ENCODE data around the gene CADPS2. TPM values are rescaled to one million over a fixed set of nuclear protein-coding genes. Genes with fewer than 3 reads are reported as not detected.

Gene CADPS2
- total and polyA plus RNA-seq, 9 donors, result 4.4 to 11.3 (median 7.4) TPM

DNA sequence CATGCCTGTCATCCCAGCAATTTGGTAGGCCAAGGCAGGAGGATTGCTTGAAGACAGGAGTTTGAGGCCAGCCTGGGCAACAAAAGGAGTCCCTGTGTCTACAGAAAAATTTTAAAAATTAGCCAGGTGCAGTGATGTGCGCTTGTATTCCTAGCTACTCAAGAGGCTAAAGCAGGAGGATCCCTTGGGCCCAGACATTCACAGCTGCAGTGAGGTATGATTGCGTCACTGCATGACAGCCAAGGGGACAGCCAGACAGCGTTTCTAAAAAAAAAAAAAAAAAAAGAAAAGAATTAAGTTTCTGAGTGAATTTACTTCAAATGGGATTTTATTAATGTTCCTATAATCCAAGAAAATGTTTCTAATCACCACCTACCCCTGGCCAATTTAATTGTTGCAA lies 96.1 kb downstream of the CADPS2 start:
- 45% methylated on average over 1 of the region's 3 CpGs for WGBS (ENCODE audit: insufficient coverage)
- Histone ChIP-seq H3K4me1 (ENCODE audit: control insufficient read depth, insufficient read depth, low read length) (no peaks in the 10 kb centered on the region), H3K4me3 (ENCODE audit: low read length) (no peak overlapping the region), H3K27ac (ENCODE audit: low read length) (no peak overlapping the region), H3K9me3 (replicated peaks; ENCODE audit: control insufficient read depth, low read depth, low read length) (no peaks in the 10 kb centered on the region), H3K36me3 (ENCODE audit: control insufficient read depth, insufficient read depth, low read length) (no peaks in the 10 kb centered on the region), H3K27me3 (ENCODE audit: control insufficient read depth, insufficient read depth, low read length) (no peaks in the 10 kb centered on the region)
- DNase-seq, result peak; percentile 14

DNA sequence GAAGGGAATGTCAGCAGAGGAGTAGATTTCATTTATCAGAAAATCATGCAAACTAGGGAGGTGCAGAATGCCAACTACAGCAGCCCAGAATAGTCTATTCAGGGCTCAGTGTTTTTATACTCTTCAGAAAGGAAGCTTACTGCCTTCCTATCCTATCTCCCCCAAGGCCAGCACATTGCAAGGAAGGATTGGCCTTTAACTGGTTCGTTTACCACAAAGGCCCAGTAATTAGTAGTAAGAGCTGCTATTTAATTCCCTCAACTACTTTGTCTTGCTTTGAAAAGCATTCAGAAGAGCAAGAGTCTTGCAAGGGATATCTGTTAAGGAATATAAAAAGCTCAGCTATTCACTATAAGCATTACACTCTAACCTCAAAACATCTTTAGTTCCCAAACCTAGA lies 97.1 kb downstream of the CADPS2 start:
- WGBS (ENCODE audit: insufficient coverage), result no CpG with 5 or more reads among the region's 1 CpG
- Histone ChIP-seq H3K4me3 (ENCODE audit: low read length) (no peak overlapping the region), H3K9me3 (replicated peaks; ENCODE audit: control insufficient read depth, low read depth, low read length) (no peaks in the 10 kb centered on the region), H3K27ac (ENCODE audit: low read length) (no peak overlapping the region), H3K36me3 (ENCODE audit: control insufficient read depth, insufficient read depth, low read length) (no peaks in the 10 kb centered on the region), H3K4me1 (ENCODE audit: control insufficient read depth, insufficient read depth, low read length) (no peaks in the 10 kb centered on the region), H3K27me3 (ENCODE audit: control insufficient read depth, insufficient read depth, low read length) (no peaks in the 10 kb centered on the region)
- no peak for DNase-seq

DNA sequence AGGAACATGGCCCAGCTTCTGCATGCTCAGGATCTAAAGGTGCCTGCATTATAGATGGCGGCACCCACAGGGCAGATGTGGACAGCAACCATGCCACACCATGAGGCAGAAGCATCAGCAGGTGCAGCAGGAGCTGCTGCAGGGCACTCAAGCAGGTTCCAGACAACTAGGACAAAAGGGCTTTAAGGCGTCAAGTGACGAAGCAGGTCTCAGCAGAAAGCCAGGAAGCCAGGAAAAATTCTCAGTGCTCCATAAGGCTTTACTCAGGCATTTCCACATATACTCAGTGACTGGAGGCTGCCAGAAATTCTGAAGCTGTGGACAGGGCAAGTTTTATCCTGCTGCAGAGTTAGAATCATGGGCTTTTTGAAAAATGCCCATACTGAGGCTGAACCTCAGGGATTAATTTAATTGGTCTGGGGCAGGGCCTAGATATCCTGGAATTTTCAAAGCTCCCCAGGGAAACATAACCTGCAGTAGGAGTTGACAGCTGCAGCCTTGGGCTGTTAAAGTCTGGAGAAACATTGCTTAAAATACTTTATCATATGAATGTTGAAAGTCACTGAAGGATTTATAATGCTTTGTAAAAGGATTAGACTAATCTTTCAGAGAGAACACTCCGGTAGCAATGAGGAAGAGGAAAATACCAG lies 115.4 kb downstream of the CADPS2 start:
- WGBS (ENCODE audit: insufficient coverage), result 48% methylated on average over 3 of the region's 4 CpGs
- Histone ChIP-seq H3K27ac (ENCODE audit: low read length) (no peak overlapping the region), H3K27me3 (ENCODE audit: control insufficient read depth, insufficient read depth, low read length) (no peaks in the 10 kb centered on the region), H3K4me1 (ENCODE audit: control insufficient read depth, insufficient read depth, low read length) (peaks cover 3% of the 10 kb centered on the region), H3K36me3 (ENCODE audit: control insufficient read depth, insufficient read depth, low read length) (no peaks in the 10 kb centered on the region), H3K4me3 (ENCODE audit: low read length) (no peak overlapping the region), H3K9me3 (replicated peaks; ENCODE audit: control insufficient read depth, low read depth, low read length) (no peaks in the 10 kb centered on the region)
- DNase-seq, result peak; percentile 12

DNA sequence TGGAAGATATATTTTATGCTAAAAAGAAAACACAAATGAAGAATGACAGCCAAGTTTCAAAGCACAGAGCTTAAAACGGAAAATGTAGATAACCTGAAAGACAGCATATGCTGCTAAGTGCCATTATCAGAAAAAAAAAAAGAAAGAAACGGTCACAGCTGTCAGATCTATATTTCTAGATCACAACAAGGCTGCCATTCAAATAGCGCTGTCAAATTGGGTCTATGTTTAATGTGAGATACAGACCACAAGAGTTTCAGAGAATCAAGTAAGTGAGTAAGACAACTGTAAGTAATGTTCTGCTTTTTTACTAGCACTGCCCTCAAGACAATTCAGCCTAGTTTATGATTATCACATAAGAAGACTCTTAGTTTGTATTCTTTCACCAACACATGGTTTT lies 117.4 kb downstream of the CADPS2 start:
- no peaks in the 10 kb centered on the region for H3K9me3 ChIP-seq (replicated peaks; ENCODE audit: control insufficient read depth, low read depth, low read length)

DNA sequence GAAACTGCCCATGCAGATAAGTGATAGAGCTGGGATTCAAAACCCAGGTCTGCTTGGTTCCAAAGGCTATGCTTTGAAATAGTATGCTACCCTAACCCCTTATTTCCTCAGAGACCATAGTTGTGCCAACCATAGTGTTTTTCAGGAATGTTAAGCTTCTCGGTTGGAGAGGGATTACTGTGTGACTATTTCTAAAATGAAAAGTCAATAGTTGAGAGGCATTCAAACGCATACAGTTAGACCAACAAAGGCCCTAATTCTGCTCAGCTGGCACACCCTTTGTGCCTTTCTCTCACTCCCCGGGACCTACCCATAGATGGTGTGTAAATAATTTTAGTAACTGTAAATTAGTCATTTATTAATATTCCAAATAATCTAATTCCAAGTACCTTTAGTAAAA lies 118.9 kb downstream of the CADPS2 start:
- Histone ChIP-seq H3K4me1 (ENCODE audit: control insufficient read depth, insufficient read depth, low read length) (peaks cover 3% of the 10 kb centered on the region), H3K9me3 (replicated peaks; ENCODE audit: control insufficient read depth, low read depth, low read length) (no peaks in the 10 kb centered on the region), H3K36me3 (ENCODE audit: control insufficient read depth, insufficient read depth, low read length) (no peaks in the 10 kb centered on the region), H3K27ac (ENCODE audit: low read length) (no peak overlapping the region), H3K27me3 (ENCODE audit: control insufficient read depth, insufficient read depth, low read length) (no peaks in the 10 kb centered on the region), H3K4me3 (ENCODE audit: low read length) (no peak overlapping the region)
- no peak for DNase-seq
- no CpG with 5 or more reads among the region's 3 CpGs for WGBS (ENCODE audit: insufficient coverage)

More for the DNA sequence above, 117.4 kb downstream of the CADPS2 start:
- no peak for DNase-seq
- no CpG with 5 or more reads among the region's 3 CpGs for WGBS (ENCODE audit: insufficient coverage)
- H3K4me3 ChIP-seq (ENCODE audit: low read length), result no peak overlapping the region
- H3K36me3 ChIP-seq (ENCODE audit: control insufficient read depth, insufficient read depth, low read length), result no peaks in the 10 kb centered on the region
- peaks cover 3% of the 10 kb centered on the region for H3K4me1 ChIP-seq (ENCODE audit: control insufficient read depth, insufficient read depth, low read length)
- no peaks in the 10 kb centered on the region for H3K27me3 ChIP-seq (ENCODE audit: control insufficient read depth, insufficient read depth, low read length)
- H3K27ac ChIP-seq (ENCODE audit: low read length), result no peak overlapping the region

DNA sequence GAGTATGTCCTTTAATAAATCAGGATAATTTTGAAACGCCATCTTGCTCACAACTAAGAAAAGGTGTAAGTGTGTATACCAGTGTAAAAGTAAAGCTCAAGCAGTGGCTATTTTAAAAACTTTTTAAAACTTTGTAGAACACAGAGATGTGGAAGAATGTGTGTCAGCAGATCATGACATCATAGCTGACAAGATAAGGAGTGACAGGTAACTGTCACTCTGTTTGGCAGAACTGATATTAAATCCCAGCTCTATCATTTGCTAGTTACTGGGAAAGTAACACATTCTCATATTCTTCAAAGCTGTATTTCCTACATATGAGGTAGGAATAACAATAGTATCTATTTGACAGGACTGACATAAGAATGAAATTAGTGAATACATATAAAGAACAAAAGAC lies 119.7 kb downstream of the CADPS2 start:
- Histone ChIP-seq H3K36me3 (ENCODE audit: control insufficient read depth, insufficient read depth, low read length) (no peaks in the 10 kb centered on the region), H3K9me3 (replicated peaks; ENCODE audit: control insufficient read depth, low read depth, low read length) (no peaks in the 10 kb centered on the region), H3K4me1 (ENCODE audit: control insufficient read depth, insufficient read depth, low read length) (peaks cover 3% of the 10 kb centered on the region), H3K27me3 (ENCODE audit: control insufficient read depth, insufficient read depth, low read length) (no peaks in the 10 kb centered on the region), H3K4me3 (ENCODE audit: low read length) (no peak overlapping the region), H3K27ac (ENCODE audit: low read length) (no peak overlapping the region)
- no CpG with 5 or more reads among the region's 1 CpG for WGBS (ENCODE audit: insufficient coverage)
- DNase-seq, result no peak

DNA sequence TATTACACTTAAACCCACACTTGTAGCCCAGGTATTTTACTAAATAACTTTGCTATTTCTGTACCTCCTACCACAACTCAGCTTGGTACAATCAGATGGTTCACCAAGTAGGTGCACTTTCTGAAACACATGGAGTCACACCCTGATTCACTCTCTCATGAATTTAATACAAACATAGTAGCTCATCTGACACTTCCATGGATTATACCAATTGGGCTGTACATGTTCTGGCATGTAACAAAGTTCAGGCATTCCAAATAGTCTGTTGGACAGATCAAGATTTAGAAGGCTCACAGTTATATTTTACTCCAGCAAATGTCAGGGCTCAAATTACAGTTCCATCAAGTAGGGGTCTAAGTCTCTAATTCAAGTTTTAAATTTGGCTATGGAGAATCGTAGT lies 121.4 kb downstream of the CADPS2 start:
- Histone ChIP-seq H3K9me3 (replicated peaks; ENCODE audit: control insufficient read depth, low read depth, low read length) (no peaks in the 10 kb centered on the region), H3K36me3 (ENCODE audit: control insufficient read depth, insufficient read depth, low read length) (no peaks in the 10 kb centered on the region), H3K27ac (ENCODE audit: low read length) (no peak overlapping the region), H3K27me3 (ENCODE audit: control insufficient read depth, insufficient read depth, low read length) (no peaks in the 10 kb centered on the region), H3K4me3 (ENCODE audit: low read length) (no peak overlapping the region), H3K4me1 (ENCODE audit: control insufficient read depth, insufficient read depth, low read length) (no peaks in the 10 kb centered on the region)
- WGBS (ENCODE audit: insufficient coverage), result no CpG with 5 or more reads among the region's 1 CpG
- peak; percentile 7 for DNase-seq

DNA sequence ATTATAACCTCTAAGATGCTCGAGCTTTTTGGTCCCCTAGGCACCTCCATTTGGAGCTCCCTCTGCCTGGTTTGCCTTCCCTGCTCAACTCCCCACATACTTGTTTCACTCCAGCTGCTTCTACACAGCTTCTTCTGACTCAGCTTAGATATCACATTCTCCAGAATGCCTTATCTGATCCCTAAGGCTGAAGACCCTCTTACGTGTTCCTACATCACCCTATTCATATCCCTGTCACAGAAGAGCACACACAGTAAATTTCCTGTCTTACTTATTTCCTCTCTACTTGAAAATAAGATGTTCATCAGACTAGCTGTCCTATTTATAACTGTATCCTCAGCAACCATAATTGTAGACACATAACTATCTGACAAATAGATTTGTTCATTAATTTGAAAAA lies 122.2 kb downstream of the CADPS2 start:
- no peak overlapping the region for H3K4me3 ChIP-seq (ENCODE audit: low read length)
- H3K4me1 ChIP-seq (ENCODE audit: control insufficient read depth, insufficient read depth, low read length), result no peaks in the 10 kb centered on the region
- 83% methylated on average over 1 of the region's 2 CpGs for WGBS (ENCODE audit: insufficient coverage)
- no peak for DNase-seq
- no peaks in the 10 kb centered on the region for H3K9me3 ChIP-seq (replicated peaks; ENCODE audit: control insufficient read depth, low read depth, low read length)
- H3K36me3 ChIP-seq (ENCODE audit: control insufficient read depth, insufficient read depth, low read length), result no peaks in the 10 kb centered on the region
- no peaks in the 10 kb centered on the region for H3K27me3 ChIP-seq (ENCODE audit: control insufficient read depth, insufficient read depth, low read length)
- no peak overlapping the region for H3K27ac ChIP-seq (ENCODE audit: low read length)

DNA sequence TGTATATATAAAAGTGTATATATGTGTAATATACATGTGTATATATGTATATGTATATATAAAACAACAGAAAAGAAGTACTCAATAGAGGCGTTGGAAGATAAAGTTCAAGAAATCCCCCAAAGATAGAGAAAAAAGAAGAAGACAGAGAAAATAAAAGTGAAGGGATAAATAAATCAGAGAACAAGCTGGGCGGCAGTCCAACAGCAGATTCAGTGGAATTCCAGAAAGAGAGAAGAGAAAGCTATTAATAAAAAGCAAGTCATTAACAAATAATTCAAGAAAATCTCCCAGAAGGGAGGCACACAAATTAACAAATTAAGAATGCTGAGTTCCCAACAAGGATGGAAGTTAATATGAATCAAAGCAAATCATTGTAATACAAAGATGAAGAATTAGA lies 124.2 kb downstream of the CADPS2 start:
- Histone ChIP-seq H3K36me3 (ENCODE audit: control insufficient read depth, insufficient read depth, low read length) (no peaks in the 10 kb centered on the region), H3K4me3 (ENCODE audit: low read length) (no peak overlapping the region), H3K27me3 (ENCODE audit: control insufficient read depth, insufficient read depth, low read length) (no peaks in the 10 kb centered on the region), H3K9me3 (replicated peaks; ENCODE audit: control insufficient read depth, low read depth, low read length) (no peaks in the 10 kb centered on the region), H3K27ac (ENCODE audit: low read length) (no peak overlapping the region), H3K4me1 (ENCODE audit: control insufficient read depth, insufficient read depth, low read length) (no peaks in the 10 kb centered on the region)
- no CpG with 5 or more reads among the region's 2 CpGs for WGBS (ENCODE audit: insufficient coverage)
- DNase-seq, result no peak

DNA sequence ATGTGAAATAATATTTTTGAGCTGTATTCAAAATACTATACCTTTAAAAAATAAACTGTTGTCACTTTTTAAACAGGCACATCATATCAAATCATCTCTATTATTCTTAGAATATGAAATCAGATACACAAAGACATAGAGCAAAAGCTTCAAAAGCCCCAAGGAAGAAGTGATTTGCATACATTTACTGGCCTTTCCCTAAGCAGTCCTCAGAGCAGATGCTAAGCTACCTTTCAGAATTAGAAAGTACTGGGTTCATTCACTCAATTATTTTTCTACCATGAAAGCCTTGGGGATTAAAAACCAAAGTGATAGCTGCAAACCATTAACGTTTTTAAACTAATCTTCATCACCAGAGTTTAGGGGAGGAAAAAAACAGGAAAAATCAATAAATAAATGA lies 127.8 kb downstream of the CADPS2 start:
- Histone ChIP-seq H3K4me3 (ENCODE audit: low read length) (no peak overlapping the region), H3K27me3 (ENCODE audit: control insufficient read depth, insufficient read depth, low read length) (no peaks in the 10 kb centered on the region), H3K27ac (ENCODE audit: low read length) (no peak overlapping the region), H3K4me1 (ENCODE audit: control insufficient read depth, insufficient read depth, low read length) (no peaks in the 10 kb centered on the region), H3K36me3 (ENCODE audit: control insufficient read depth, insufficient read depth, low read length) (no peaks in the 10 kb centered on the region), H3K9me3 (replicated peaks; ENCODE audit: control insufficient read depth, low read depth, low read length) (no peaks in the 10 kb centered on the region)
- WGBS (ENCODE audit: insufficient coverage), result no CpG with 5 or more reads among the region's 1 CpG
- DNase-seq, result no peak

DNA sequence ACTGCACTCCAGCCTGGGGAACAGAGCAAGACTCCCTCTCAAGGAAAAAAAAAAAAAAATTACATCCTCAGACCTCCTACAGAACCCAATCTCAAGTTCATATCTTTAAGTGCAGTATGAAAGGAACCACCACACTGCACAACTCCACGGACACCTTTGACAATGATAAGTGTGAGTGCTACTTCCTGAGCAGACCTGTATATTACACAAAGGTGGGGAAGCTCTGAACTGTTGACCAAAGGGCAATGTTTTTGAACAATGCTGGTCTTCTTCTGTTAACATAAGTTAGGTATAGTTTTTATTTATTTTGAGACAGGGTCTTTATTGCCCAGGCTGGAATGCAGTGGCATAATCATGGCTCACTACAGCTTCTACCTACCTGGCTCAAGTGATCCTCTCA lies 129.4 kb downstream of the CADPS2 start:
- no CpG with 5 or more reads among the region's 1 CpG for WGBS (ENCODE audit: insufficient coverage)
- Histone ChIP-seq H3K4me3 (ENCODE audit: low read length) (no peak overlapping the region), H3K27me3 (ENCODE audit: control insufficient read depth, insufficient read depth, low read length) (no peaks in the 10 kb centered on the region), H3K27ac (ENCODE audit: low read length) (no peak overlapping the region), H3K4me1 (ENCODE audit: control insufficient read depth, insufficient read depth, low read length) (no peaks in the 10 kb centered on the region), H3K9me3 (replicated peaks; ENCODE audit: control insufficient read depth, low read depth, low read length) (no peaks in the 10 kb centered on the region), H3K36me3 (ENCODE audit: control insufficient read depth, insufficient read depth, low read length) (no peaks in the 10 kb centered on the region)
- no peak for DNase-seq
